Purkinje cell (primary cell): ENCODE measurements around the gene LAMTOR4. TPM values are rescaled to one million over a fixed set of nuclear protein-coding genes. Genes with fewer than 3 reads are reported as not detected.

ENCODE experiments used
- polyA plus RNA-seq: library from polyadenylated mRNA; unstranded; fragments of >200 nt; fragmentation: Nextera tagmentation; gene quantifications from 2 replicates; pipeline ENCODE4 v1.2.1, GENCODE V29; 2014

LAMTOR4 gene
- 372 and 417 TPM in 2 replicates for polyA plus RNA-seq

DNA sequence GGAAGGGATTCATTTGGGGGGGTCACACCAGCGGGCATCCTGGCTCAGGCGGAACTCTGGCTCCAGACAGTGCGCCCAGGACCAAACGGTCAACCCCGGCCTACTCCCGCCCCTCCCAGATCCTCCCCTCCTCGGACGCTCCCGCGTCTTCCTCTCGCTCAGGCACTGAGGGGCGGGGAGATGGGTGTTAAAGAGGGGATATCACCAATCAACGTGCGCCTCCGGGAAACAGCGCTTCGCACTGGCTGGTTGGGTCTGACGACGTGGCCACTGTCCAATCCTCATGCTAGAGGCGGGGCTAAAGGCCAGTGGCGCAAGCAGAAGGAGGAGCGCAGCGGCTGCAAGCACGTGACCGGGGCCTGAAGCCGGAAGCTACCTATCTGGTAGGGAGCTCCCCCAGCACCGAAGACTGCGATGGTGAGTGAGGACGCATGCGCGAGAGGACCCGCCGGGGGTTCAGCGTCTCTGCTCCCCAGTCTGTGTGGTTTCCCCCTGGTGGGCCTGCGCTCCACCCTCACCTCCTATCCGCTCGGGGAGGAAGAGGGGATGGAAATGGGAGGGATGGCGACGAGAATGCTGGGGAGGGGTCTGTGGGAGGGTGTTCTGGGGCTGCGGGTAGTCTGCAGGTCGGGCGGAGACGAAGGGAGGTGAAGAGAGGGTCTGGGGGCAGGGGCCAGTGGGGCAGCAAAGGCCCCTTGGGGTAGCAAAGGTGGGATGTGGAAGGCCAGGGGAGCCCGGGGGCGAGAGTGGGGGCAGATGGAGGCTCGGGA is at the start of gene LAMTOR4:
LAMTOR4 (plus strand) TSS at position 360 of the 770 bp plus-strand sequence; CDS start at position 415, 55 bp downstream.

GRCh38 chr7:100101016-100101862 is 47.5 kb upstream of the LAMTOR4 start, which contains the start of the genes AP4M1 and MCM7:
Gene AP4M1 (plus strand): TSS chr7:100101643. CDS start chr7:100101715, 72 bp downstream.
Gene MCM7 (minus strand): TSS chr7:100101397. CDS start chr7:100101294, 103 bp downstream.

GRCh38 chr7:100119072-100119969 is 29.4 kb upstream of the LAMTOR4 start, which contains the start of the genes CNPY4 and TAF6:
Gene CNPY4 (plus strand): TSS chr7:100119634. CDS start chr7:100119745, 111 bp downstream.
Gene TAF6 (minus strand): TSS chr7:100119358. CDS start chr7:100114209, 5,149 bp downstream.

DNA sequence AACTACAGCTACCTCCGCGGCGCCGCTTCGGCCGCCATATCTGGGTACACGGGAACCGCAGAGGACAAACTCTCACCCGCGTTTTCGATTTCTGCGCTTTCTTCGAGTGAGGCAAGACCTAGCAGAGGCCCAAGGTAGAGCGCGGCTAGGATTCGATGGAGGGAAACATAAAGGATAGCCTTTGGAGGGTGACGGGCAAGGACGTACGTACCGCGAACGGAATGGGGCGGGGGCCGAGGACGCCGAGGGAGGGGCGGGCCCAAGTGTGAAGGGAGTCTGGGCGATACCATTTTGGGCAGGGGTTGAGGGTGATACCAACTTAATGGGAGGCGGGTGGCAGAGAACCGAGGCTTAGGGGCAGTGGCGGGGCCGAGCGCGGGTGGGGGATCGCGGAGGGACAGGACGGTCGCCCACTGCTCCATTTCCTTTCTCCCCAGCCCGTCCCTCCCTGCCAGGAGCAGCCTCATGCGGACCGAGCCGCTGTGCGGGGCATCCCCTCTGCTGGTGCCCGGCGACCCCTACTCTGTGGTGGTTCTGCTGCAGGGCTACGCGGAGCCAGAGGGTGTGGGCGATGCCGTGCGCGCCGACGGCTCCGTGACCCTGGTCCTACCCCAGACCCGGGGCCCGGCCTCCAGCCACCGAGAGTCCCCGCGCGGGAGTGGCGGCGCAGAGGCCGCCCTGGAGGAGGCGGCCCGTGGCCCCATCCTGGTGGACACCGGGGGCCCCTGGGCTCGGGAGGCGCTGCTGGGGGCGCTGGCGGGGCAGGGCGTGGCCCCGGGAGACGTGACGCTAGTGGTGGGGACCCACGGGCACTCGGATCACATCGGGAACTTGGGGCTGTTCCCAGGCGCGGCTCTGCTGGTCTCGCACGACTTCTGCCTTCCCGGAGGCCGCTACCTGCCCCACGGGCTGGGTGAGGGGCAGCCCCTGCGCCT is 21.5 kb upstream of the LAMTOR4 start, which contains the start of gene MBLAC1:
MBLAC1 (plus strand) TSS at position 37 of the 935 bp plus-strand sequence; CDS start at position 466, 429 bp downstream.

DNA sequence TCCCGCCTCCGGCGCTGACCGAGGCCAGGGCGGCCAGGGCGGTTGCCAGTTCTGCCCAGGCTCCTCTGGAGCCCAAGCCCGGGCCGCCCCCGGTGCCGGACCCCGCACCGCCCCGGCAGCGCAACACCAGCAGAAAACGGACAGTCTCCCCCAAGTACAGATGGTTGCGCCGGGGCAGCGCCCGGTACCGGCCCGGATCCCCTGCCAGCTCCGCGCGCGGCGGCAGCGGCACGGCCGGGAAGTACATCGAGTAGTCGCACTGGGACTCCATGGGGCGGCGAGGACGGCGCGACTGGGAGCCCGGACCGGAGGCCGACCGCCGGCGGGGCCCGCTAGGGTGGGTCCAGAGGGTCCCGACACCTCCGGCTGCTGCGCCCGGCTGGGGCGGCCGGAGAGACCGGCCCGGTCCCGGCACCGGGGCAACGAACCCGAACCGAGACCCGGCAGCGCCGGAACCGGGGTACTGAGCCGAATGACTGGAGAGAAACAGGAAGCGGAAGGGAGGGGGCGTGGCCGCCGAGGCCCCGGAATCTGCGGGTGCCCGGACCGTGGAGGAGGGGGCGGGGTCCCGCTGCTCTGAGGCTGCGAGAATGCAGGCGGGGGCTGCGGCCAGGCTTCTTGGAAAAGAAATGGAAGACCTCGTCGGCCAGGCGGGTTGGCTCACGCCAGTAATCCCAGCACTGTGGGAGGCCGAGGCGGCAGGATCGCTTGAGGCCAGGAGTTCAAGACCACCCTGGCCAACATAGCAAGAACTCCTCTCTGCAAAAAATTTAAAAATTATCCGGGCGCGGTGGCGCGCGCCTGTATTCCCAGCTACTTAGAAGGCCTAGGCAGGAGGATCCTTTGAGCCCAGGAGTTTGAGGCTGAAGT is 9.7 kb downstream of the LAMTOR4 start, which contains the start of gene TRAPPC14:
TRAPPC14 (minus strand) TSS at position 495 of the 870 bp plus-strand sequence; CDS start at position 271, 224 bp downstream.

DNA sequence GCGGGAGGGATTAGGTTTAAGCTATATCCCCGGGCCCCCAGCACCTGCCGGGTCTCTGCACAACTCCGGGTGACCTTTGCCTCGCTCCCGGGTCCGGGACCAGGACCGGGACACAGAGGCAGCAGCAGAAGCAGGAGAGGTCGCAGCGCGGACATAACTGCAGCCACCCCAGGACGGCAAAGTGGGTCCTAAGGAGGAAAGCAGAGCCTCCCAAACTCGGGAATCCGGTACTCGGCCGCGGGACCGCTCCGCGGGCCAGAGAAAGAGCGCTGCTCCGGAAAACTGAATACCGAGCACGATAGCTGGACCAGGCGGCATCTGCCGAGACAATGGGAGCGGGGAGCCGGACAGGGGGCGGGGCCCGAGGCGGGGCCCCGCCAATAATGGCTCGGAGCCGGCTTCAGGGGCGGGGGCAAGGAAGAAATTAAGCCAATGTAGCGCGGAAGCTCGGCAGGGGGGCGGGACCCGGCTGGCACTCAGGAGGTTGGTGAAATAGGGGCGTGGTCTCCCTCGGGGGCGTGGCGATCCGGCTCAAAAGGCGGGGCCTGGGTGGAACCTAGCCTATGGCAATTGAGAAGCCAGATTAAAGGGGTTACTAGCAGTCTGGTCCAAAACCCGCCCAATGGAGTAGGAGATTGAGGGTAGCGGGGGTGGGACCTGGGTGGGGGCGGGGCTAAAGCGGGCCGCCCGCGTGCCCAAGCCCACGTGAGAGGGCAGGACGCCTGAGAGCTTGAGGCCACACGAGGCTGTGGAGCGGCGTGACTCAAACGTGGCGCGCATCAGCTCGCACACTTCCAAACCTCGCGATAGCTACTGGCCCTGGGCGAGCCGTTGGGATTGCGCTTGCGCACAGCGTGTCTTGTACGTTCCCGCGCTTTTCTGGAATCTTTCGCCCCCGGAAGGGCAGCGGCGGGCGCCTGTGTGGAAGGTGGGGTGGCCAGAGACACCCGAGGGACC is 28.6 kb downstream of the LAMTOR4 start, which contains the start of the genes GPC2 and STAG3:
GPC2 (minus strand) TSS at position 337 of the 957 bp plus-strand sequence; CDS start at position 155, 182 bp downstream.
STAG3 (plus strand) TSS at position 874 of the 957 bp plus-strand sequence. CDS start 2,639 bp downstream, outside the sequence.

Other genes starting within 250 kb of the LAMTOR4 start
- gene TRIM4, start 229.4 kb upstream of the LAMTOR4 start, polyA plus RNA-seq, result 3.7 and 6.7 TPM in 2 replicates
- not detected in 2 replicates for gene GJC3, start 219.3 kb upstream of the LAMTOR4 start, polyA plus RNA-seq
- gene AZGP1, start 172.9 kb upstream of the LAMTOR4 start, polyA plus RNA-seq, result not detected in 2 replicates
- gene ZKSCAN1, start 133.3 kb upstream of the LAMTOR4 start, polyA plus RNA-seq, result 8.3 and 11.2 TPM in 2 replicates
- gene ZSCAN21, start 99.1 kb upstream of the LAMTOR4 start, polyA plus RNA-seq, result 1.5 and 3.8 TPM in 2 replicates
- 3.4 and 4.4 TPM in 2 replicates for gene ZNF3, start 67.2 kb upstream of the LAMTOR4 start, polyA plus RNA-seq
- 160 and 204 TPM in 2 replicates for gene COPS6, start 59.9 kb upstream of the LAMTOR4 start, polyA plus RNA-seq
- 0.59 and 2.2 TPM in 2 replicates for gene MCM7, start 47.5 kb upstream of the LAMTOR4 start, polyA plus RNA-seq
- 1.2 and 1.5 TPM in 2 replicates for gene AP4M1, start 47.3 kb upstream of the LAMTOR4 start, polyA plus RNA-seq
- 1.8 and 3.9 TPM in 2 replicates for gene TAF6, start 29.6 kb upstream of the LAMTOR4 start, polyA plus RNA-seq
- 0.54 and 1.2 TPM in 2 replicates for gene CNPY4, start 29.3 kb upstream of the LAMTOR4 start, polyA plus RNA-seq
- 0.28 TPM in 1 of 2 replicates, not detected in the other for gene MBLAC1, start 22.0 kb upstream of the LAMTOR4 start, polyA plus RNA-seq
- 0.97 and 4.0 TPM in 2 replicates for gene TRAPPC14, start 9.8 kb downstream of the LAMTOR4 start, polyA plus RNA-seq
- 0.24 and 0.43 TPM in 2 replicates for gene GAL3ST4, start 19.7 kb downstream of the LAMTOR4 start, polyA plus RNA-seq
- not detected in 2 replicates for gene GPC2, start 28.5 kb downstream of the LAMTOR4 start, polyA plus RNA-seq
- gene STAG3, start 29.0 kb downstream of the LAMTOR4 start, polyA plus RNA-seq, result 0.55 and 2.1 TPM in 2 replicates
- not detected in 2 replicates for gene PVRIG, start 71.0 kb downstream of the LAMTOR4 start, polyA plus RNA-seq
- gene SPDYE3, start 158.8 kb downstream of the LAMTOR4 start, polyA plus RNA-seq, result 1.0 and 2.3 TPM in 2 replicates
- 1.9 and 9.4 TPM in 2 replicates for gene PILRB, start 209.2 kb downstream of the LAMTOR4 start, polyA plus RNA-seq
- 5.6 and 8.2 TPM in 2 replicates for gene PILRA, start 224.6 kb downstream of the LAMTOR4 start, polyA plus RNA-seq